Left forelimb (tissue), 1 donor: ENCODE results near the gene PCCB.
"Not testable (repeated sequence)": the region's sequence is repeated elsewhere in the genome, so short reads cannot be mapped to it uniquely, and the experiment has no call there.

Experiments used
- DNase-seq: peaks from one replicate; pipeline ENCODE4 v3.0.0-alpha.2; 2018; ENCODE audit warnings: low spot score

Gene PCCB

GRCh38 chr3:136250059-136250902, at the start of gene PCCB:
Gene PCCB (plus strand): TSS chr3:136250340. CDS start chr3:136250376, 36 bp downstream.
- peak; percentile 95 for DNase-seq

- no peak for DNase-seq
Observed at GRCh38 chr3:136207489-136208115, 42.5 kb upstream of the PCCB start.

- no peak for DNase-seq
Observed at GRCh38 chr3:136209921-136210320, 40.2 kb upstream of the PCCB start.

GRCh38 chr3:136211547-136211946, 38.6 kb upstream of the PCCB start:
- DNase-seq: no peak

GRCh38 chr3:136222746-136223145, 27.4 kb upstream of the PCCB start:
- not testable (repeated sequence) for DNase-seq

- no peak for DNase-seq
Observed at GRCh38 chr3:136232413-136232812, 17.7 kb upstream of the PCCB start.

GRCh38 chr3:136235545-136235944, 14.6 kb upstream of the PCCB start:
- DNase-seq: no peak

- no peak for DNase-seq
Observed at GRCh38 chr3:136236109-136236508, 14.0 kb upstream of the PCCB start.

- no peak for DNase-seq
Observed at GRCh38 chr3:136237103-136237502, 13.0 kb upstream of the PCCB start.

- DNase-seq: no peak
Observed at GRCh38 chr3:136237961-136238649, 12.0 kb upstream of the PCCB start.

- no peak for DNase-seq
Observed at GRCh38 chr3:136239094-136239493, 11.0 kb upstream of the PCCB start.

GRCh38 chr3:136245691-136246090, 4.4 kb upstream of the PCCB start:
- no peak for DNase-seq

- no peak for DNase-seq
Observed at GRCh38 chr3:136247436-136247835, 2.7 kb upstream of the PCCB start.

GRCh38 chr3:136247855-136248590, 2.1 kb upstream of the PCCB start:
- DNase-seq: no peak

GRCh38 chr3:136249091-136249490, 1.0 kb upstream of the PCCB start:
- no peak for DNase-seq

GRCh38 chr3:136249593-136249992, 547 bp upstream of the PCCB start:
- DNase-seq: no peak

- peak; percentile 74 for DNase-seq
Observed at GRCh38 chr3:136250903-136251460, 842 bp downstream of the PCCB start.

- no peak for DNase-seq
Observed at GRCh38 chr3:136251511-136251910, 1.4 kb downstream of the PCCB start.

- no peak for DNase-seq
Observed at GRCh38 chr3:136255672-136256406, 5.7 kb downstream of the PCCB start.

GRCh38 chr3:136258199-136258598, 8.1 kb downstream of the PCCB start:
- DNase-seq: no peak

- DNase-seq: no peak
Observed at GRCh38 chr3:136261826-136262225, 11.7 kb downstream of the PCCB start.
